ENCODE results near the gene VLDLR. TPM values are rescaled to one million over a fixed set of nuclear protein-coding genes. Genes with fewer than 3 reads are reported as not detected.

Gene VLDLR
- total RNA-seq, 2 donors from 2014 or later = 29.5 to 38.7 TPM

DNA sequence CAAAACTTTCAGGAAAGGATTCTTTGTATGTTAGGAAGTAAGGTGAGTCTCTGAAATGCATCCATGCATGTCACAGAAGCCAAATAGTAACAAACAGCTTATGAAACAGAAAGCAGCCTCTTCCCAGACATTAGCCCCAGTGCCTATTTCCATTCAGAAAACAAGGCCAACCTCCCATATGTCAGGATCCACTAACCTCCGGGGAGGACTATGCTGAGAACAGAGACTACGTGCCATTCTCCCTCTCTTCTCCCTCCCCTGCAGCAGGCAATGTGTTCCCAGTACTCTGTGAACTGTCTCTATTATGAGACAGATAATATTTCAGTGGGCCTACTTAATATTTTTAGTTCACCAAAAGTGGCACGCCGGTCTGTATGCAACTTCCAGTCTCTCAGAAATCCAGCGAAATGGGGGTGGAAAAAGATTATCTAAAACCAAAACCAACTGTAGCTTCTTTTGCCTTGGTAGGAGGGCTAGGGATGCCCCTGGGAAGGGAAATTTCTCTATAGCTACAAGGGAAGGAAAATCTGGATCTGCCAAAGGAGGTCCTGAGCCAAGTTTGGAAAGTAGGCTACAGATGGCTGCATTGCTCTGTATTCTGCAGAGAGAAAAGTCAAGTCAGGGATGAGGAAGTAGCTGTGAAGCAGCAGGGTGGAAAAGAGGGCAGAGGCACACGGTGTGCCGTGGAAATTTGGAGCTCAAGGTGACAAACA is 42.0 kb downstream of the VLDLR start:
- no peak overlapping the region for H3K4me3 ChIP-seq (ENCODE audit: low read length)
- Mint-ChIP-seq H3K36me3 (ENCODE audit: low read depth) (peaks cover 28% of the 10 kb centered on the region), H3K4me3 (no peak overlapping the region), H3K27me3 (ENCODE audit: insufficient read depth) (no peaks in the 10 kb centered on the region), H3K4me1 (peaks cover 29% of the 10 kb centered on the region), H3K27ac (no peak overlapping the region), H3K9me3 (peaks cover 30% of the 10 kb centered on the region)
- H3K27ac ChIP-seq (ENCODE audit: low read depth, low read length) = no peak overlapping the region
- WGBS, 2 experiments (ENCODE audit: insufficient coverage in 1 of 2, insufficient read length in 1 of 2) = 85 to 90% methylated on average over 5 to 7 of the region's 7 CpGs
- TF ChIP-seq, protein P1, sequence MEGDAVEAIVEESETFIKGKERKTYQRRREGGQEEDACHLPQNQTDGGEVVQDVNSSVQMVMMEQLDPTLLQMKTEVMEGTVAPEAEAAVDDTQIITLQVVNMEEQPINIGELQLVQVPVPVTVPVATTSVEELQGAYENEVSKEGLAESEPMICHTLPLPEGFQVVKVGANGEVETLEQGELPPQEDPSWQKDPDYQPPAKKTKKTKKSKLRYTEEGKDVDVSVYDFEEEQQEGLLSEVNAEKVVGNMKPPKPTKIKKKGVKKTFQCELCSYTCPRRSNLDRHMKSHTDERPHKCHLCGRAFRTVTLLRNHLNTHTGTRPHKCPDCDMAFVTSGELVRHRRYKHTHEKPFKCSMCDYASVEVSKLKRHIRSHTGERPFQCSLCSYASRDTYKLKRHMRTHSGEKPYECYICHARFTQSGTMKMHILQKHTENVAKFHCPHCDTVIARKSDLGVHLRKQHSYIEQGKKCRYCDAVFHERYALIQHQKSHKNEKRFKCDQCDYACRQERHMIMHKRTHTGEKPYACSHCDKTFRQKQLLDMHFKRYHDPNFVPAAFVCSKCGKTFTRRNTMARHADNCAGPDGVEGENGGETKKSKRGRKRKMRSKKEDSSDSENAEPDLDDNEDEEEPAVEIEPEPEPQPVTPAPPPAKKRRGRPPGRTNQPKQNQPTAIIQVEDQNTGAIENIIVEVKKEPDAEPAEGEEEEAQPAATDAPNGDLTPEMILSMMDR (conservative IDR thresholded peaks at IDR 0.05) = no peak
- H3K36me3 ChIP-seq (ENCODE audit: control insufficient read depth, insufficient read depth, low read length) = no peaks in the 10 kb centered on the region
- H3K27me3 ChIP-seq (ENCODE audit: control insufficient read depth, insufficient read depth, low read length, poor library complexity, severe bottlenecking) = no peaks in the 10 kb centered on the region
- H3K9ac ChIP-seq (ENCODE audit: extremely low read depth, low read length, poor library complexity, severe bottlenecking) = no peak overlapping the region
- peaks cover 25% of the 10 kb centered on the region for H3K9me3 ChIP-seq (ENCODE audit: control insufficient read depth, low read length)
- no peak for DNase-seq
- H3K4me1 ChIP-seq (ENCODE audit: control insufficient read depth, insufficient read depth, low read length) = no peaks in the 10 kb centered on the region

DNA sequence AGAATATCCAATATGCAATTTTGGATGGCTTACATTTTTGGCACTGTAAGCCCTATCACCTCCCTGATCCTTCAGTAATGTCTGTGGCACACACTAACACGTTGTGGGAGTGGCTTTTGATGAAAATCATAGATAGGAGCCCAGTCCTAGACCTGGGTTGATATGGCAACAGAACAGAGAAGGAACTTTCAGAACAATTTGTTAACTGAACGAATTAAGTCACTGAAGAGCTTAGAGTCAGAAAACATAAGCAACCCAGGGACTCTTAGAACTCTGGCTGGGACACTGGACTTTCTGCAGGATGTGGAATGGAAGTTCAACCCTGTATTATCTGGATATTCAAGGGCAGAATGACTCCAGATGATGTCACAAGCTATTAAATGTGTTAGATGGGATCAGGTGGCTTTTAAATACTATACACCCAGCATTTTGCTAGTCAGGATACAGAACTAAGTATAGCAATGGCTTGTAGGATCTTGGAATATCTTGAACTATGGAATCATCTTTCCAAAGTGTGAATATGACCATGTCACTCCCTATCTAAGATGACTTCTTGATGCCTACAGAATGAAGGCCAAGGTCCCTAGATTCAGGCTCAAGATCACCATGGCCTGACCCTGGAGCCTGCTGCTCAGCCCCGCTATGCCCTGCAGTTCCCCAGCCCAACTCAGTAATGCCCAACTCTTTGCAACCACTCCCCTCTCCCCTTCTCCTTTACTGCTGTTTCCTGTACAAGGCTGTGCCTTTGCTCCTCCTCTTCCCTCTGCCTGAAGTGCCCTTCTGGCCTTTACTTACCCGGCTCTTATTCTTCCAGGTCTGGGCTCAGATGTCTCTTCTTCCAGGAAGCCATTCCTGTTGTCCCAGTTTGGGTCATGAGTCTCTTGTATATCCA is 42.8 kb downstream of the VLDLR start:
- H3K4me1 Mint-ChIP-seq = peaks cover 29% of the 10 kb centered on the region
- Histone ChIP-seq H3K4me1 (ENCODE audit: control insufficient read depth, insufficient read depth, low read length) (no peaks in the 10 kb centered on the region), H3K27ac (ENCODE audit: low read depth, low read length) (no peak overlapping the region), H3K36me3 (ENCODE audit: control insufficient read depth, insufficient read depth, low read length) (no peaks in the 10 kb centered on the region), H3K27me3 (ENCODE audit: control insufficient read depth, insufficient read depth, low read length, poor library complexity, severe bottlenecking) (no peaks in the 10 kb centered on the region), H3K9me3 (ENCODE audit: control insufficient read depth, low read length) (peaks cover 25% of the 10 kb centered on the region), H3K9ac (ENCODE audit: extremely low read depth, low read length, poor library complexity, severe bottlenecking) (no peak overlapping the region), H3K4me3 (ENCODE audit: low read length) (no peak overlapping the region)
- no peak overlapping the region for H3K4me3 Mint-ChIP-seq
- DNase-seq = no peak
- H3K27ac Mint-ChIP-seq = no peak overlapping the region
- peaks cover 30% of the 10 kb centered on the region for H3K9me3 Mint-ChIP-seq
- H3K27me3 Mint-ChIP-seq (ENCODE audit: insufficient read depth) = no peaks in the 10 kb centered on the region
- TF ChIP-seq, protein P1 (conservative IDR thresholded peaks at IDR 0.05) = no peak
- whole genome bisulfite sequencing, 2 experiments (ENCODE audit: insufficient coverage in 1 of 2, insufficient read length in 1 of 2) = 91 to 100% methylated on average over 3 to 4 of the region's 4 CpGs
- peaks cover 28% of the 10 kb centered on the region for H3K36me3 Mint-ChIP-seq (ENCODE audit: low read depth)

- no peak overlapping the region for H3K27ac ChIP-seq (ENCODE audit: low read depth, low read length)
- WGBS, 2 experiments (ENCODE audit: insufficient coverage in 1 of 2, insufficient read length in 1 of 2) = 96% methylated on average over 4 of the region's 4 CpGs; no CpG with 5 or more reads in 1 of the 2 experiments
- H3K9me3 Mint-ChIP-seq = peaks cover 30% of the 10 kb centered on the region
- DNase-seq = no peak
- H3K27me3 Mint-ChIP-seq (ENCODE audit: insufficient read depth) = no peaks in the 10 kb centered on the region
- peaks cover 28% of the 10 kb centered on the region for H3K36me3 Mint-ChIP-seq (ENCODE audit: low read depth)
- TF ChIP-seq, protein P1 (conservative IDR thresholded peaks at IDR 0.05) = no peak
- H3K9me3 ChIP-seq (ENCODE audit: control insufficient read depth, low read length) = peaks cover 25% of the 10 kb centered on the region
- no peak overlapping the region for H3K4me3 Mint-ChIP-seq
- H3K4me3 ChIP-seq (ENCODE audit: low read length) = no peak overlapping the region
- no peaks in the 10 kb centered on the region for H3K4me1 ChIP-seq (ENCODE audit: control insufficient read depth, insufficient read depth, low read length)
- H3K27ac Mint-ChIP-seq = no peak overlapping the region
- no peaks in the 10 kb centered on the region for H3K36me3 ChIP-seq (ENCODE audit: control insufficient read depth, insufficient read depth, low read length)
- no peak overlapping the region for H3K9ac ChIP-seq (ENCODE audit: extremely low read depth, low read length, poor library complexity, severe bottlenecking)
- no peaks in the 10 kb centered on the region for H3K27me3 ChIP-seq (ENCODE audit: control insufficient read depth, insufficient read depth, low read length, poor library complexity, severe bottlenecking)
- peaks cover 20% of the 10 kb centered on the region for H3K4me1 Mint-ChIP-seq
Observed at GRCh38 chr9:2666569-2666968, 45.0 kb downstream of the VLDLR start.
